Measurements from ENCODE around the gene ATF6.
"Not testable (repeated sequence)": the region's sequence is repeated elsewhere in the genome, so short reads cannot be mapped to it uniquely, and the experiment has no call there.

ATF6 gene

DNA sequence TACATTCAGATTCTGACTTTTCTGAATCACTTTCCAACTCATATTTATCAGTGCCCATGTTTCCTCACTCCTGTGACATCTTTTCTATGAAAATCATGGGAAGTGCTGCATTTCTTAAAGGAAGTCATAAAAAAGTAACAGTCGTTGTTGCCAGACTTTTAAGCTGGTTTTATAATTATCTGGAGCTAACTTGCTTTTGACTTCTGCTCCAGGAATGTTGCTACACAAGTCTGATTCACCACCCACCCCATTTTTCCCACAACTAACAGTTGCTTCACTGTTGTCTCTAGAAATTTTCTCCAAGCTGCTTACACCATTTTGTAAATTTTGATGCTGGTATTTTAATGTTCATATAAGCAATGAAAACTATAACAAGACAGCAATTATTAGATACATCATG, 32.6 kb upstream of the ATF6 start:
- peak; percentile 73 for DNase-seq (ENCODE audit: low read depth, low spot score)

DNA sequence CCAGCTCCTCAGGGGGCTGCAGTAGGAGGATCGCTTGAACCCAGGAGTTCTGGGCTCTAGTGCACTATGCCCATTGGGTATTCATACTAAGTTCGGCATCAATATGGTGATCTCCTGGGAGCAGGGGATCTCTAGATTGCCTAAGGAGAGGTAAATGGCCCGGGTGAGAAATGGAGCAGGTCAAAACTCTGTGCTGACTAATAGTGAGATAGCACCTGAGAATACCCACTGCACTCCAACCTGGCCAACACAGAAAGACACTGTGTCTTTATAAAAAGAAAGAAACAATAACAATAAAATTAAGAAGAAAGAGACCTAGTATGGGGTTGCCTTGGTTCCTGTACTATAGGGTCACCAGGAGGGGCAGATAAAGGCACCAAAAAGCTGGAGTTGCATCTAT, 30.3 kb upstream of the ATF6 start:
- DNase-seq (ENCODE audit: low read depth, low spot score): no peak

DNA sequence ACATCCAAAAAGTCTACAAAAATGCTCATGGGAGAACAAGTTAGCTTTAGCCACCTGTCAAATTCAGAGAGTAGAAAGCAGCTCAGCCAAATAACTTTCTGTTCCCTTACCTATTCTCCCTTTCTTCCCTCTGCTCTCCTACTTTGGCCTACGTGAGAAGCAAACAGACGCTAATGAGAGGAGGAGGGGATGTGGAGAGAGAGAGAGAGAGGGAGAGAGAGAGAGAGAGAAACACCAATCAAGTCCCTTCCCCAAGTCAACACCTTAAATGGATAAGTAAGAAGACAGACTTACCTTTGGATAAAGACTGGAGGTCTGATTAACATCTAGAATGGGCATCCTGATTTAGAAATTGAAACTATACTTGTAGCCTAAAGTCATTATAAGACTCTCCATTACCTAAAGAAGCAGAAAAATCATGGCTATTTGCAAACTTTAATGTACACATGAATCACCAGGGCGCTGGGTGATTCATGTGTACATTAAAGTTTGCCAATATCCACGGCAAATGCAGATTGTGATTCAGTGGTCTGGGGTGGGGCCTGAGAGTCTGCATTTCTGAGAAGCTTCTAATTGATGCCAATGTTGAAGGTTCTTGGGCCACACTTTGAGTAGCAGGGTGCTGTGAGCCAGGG, 29.7 kb upstream of the ATF6 start:
- no peak for DNase-seq (ENCODE audit: low read depth, low spot score)

DNA sequence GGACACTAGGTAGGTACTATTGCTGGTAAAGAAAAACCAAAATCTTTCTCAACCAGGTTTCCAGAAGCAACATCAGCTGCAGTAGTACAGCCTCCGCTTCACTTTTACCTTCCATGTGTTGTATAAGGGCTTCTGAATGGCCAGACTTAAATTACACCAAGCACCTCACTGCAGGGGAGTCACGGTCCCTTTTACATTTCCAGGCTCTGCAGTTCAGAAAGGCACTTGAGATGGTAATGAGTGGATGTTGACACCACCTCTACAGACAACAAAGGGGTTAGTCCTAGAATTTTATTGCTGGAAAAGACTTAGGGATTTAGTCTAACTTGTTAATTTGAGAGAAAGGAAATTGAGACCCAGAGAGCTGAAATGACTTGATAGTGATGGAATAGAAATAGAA, 28.5 kb upstream of the ATF6 start:
- no peak for DNase-seq (ENCODE audit: low read depth, low spot score)

DNA sequence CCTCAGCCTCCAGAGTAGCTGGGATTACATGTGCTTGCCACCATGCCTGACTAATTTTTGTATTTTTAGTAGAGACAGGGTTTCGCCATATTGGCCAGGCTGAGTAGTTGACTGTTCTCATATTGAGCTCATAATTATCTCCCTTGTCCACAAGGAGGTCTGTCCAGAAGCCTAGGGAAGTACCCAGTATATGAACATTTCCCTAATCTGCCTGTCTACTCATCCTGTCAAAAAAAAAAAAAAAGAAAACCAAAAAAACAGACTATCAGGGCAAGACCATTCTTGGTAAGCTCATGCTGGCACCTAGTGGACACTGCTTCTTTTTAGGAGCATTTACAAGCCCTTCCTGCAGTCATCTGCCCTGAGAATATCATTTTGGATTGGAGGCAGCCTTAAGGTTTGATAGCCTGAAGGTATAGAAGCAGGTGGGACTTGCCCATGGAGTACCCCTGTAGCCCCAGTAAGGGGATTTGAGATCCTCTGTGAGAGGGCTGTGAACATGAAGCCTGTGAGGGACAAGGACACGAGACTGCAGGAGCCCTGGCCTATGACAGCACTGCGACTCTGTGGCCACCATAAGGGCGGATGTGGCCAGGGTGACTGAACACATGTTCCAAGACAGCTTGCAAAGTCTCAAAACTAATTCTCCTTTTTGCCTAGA, 27.4 kb upstream of the ATF6 start:
- peak; percentile 57 for DNase-seq (ENCODE audit: low read depth, low spot score)

DNA sequence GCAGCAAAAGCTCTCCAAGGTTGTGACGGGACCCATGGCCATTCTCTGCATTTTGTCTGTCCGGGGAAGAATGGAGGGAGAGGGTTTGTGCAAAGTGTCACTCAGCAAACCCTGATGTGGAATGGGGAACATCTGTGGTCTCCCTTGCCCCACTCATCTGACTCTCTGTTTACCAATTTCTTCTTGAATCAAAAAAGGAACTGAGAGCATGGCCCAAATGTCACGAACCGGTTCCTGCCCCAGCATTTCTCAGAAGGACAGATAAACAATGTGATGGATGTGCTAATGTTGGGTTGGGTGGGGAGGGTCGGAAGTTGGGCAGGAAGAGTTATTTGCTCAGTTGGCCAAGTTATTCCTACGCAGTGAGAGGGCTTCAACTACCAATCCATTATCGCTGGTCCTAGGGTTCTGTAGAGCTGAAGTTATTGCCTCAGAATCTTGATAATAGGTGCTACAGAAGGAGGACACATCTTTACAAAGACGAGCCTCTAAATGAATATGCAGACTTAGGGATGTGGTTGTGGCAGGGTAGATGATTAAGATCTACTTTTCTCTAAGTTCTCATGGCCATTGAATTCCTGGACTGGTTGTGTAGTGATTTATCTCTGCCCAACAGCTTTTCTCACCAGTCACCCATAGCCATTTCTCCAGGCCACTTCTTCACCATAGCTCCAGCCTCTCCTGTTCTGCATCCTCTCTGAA, 26.1 kb upstream of the ATF6 start:
- no peak for DNase-seq (ENCODE audit: low read depth, low spot score)

DNA sequence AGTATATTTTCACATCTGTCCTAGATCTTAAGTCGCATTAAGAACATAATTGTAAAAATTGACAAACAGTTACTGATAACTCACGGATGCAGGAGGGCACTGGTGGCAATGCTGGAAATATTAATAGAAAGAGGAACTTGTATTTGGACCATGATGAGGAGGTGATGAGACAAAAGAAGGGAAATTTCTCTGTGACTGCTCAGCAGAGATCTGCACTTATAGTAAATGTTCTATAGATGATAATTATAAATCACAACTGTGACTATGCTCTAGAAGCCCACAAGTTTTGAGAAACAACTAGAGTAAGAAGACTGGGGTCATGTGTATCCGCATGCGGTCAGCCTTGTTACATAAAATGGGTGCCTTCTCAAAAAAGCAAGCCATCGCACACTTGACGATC, 25.2 kb upstream of the ATF6 start:
- DNase-seq (ENCODE audit: low read depth, low spot score): no peak

DNA sequence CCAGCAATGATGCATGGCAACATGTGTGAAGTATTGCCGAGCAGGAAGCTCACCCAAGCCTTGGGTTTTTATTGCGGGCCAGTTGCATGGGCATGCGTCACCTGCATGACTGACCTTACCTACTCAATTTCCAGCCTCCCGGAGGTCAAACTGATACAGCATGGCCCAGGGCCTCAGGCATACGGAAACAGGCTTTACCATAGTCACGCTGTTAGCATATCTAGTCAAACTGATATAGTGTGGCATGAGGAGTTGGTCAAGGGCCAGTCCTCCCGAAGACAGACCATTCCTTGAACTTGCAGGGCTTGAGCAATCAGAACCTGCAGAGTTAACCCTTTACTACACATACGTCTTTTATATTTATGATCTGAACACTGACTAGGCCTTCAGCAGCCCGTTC, 22.9 kb upstream of the ATF6 start:
- DNase-seq (ENCODE audit: low read depth, low spot score): no peak

DNA sequence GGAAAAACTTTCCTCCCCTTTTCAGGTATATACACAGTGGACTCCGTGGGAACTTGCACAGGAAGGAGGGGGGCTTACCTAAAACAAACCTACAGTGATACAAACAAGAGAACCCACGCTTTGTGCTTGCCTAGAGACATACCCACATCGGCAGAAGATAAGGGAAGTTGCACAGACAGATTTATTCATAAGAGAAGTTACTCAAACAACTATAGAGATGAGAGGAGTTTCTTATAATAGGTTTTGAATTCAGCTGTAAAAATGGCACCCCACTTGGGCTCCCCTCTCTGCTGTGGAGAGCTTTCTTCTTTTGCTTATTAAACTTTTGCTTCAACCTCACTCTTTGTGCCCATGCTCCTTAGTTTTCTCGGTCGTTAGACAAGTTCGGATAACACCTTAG, 18.3 kb upstream of the ATF6 start:
- no peak for DNase-seq (ENCODE audit: low read depth, low spot score)

DNA sequence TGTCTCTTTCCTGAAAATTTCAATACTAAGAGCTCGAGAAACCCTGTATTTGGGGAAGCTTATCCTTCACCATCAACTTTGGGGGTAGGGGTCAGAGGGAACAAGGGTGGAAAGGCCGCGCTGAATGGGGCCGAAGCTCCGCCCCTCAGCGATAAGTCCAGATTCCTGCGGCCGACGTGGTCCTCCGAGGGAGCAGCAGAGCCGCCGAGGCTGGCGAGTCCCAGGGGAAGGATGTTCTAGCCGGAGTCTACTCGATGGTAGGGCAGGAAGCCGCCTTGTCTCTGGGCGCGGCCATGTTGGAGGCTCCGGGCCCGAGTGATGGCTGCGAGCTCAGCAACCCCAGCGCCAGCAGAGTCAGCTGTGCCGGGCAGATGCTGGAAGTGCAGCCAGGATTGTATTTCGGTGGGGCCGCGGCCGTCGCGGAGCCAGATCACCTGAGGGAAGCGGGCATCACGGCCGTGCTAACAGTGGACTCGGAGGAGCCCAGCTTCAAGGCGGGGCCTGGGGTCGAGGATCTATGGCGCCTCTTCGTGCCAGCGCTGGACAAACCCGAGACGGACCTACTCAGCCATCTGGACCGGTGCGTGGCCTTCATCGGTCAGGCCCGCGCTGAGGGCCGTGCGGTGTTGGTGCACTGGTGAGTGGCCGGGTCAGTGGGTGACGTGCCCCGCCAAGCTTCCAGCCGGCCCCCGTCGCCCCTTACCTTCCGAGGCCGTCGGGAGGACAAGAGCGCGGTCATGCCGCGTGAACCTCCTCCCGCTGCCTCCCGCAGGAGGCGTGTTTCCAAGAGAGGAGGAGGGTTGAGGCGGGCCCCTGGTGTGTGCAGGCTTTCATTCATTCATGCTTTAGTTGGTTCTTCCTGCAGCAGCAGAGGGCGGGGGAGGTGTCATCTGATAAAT, 16.4 kb upstream of the ATF6 start, which contains the start of gene DUSP12:
Gene DUSP12, plus strand, starts transcription at position 278 of the 899 bp plus-strand sequence. Its CDS starts 16 bp downstream, at position 294.
- DNase-seq (ENCODE audit: low read depth, low spot score): peak; percentile 98

DNA sequence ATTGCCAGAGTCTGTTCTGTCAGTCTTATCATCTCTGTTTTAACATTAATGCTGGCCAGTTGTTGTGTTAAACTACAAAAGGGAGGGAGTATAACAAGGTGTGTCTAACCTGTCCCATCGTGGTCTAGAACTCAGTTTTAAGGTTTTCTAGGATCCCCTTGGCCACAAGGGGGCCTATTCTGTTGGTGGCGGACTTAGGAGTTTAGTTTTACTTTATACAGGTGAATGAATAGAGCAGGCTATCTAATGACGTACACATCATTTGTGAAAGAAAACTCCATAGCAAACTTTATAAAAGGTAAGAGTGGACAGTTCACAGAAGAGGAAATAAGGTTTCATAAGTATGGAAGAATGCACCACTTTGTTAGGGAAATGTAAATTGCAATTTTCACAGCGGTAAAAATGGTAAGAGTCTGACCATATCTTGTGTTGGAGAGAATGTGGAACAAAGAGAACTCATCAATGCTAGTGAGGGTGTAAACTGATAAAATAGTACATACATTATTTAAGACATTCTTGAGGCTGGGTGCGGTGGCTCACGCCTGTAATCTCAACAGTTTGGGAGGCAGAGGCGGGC, 2.5 kb upstream of the ATF6 start:
- DNase-seq (ENCODE audit: low read depth, low spot score): peak; percentile 22

DNA sequence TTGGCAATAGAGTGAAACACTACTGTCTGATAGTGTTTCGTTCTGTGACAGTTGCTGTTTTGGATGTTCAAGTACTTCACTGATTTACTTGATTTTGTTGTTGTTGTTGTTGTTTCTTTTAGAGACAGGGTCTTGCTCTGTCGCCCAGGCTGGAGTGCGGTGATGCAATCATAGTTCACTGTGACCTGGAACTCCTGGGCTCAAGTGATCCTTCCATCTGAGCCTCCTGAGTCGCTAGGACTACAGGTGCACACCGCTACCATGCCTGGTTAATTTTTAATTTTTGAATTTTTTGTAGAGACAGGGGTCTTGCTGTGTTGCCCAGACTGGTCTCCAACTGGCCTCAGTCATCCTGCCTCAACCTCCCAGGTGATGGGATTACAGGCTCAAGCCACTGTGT, 2.3 kb downstream of the ATF6 start:
- DNase-seq (ENCODE audit: low read depth, low spot score): no peak

DNA sequence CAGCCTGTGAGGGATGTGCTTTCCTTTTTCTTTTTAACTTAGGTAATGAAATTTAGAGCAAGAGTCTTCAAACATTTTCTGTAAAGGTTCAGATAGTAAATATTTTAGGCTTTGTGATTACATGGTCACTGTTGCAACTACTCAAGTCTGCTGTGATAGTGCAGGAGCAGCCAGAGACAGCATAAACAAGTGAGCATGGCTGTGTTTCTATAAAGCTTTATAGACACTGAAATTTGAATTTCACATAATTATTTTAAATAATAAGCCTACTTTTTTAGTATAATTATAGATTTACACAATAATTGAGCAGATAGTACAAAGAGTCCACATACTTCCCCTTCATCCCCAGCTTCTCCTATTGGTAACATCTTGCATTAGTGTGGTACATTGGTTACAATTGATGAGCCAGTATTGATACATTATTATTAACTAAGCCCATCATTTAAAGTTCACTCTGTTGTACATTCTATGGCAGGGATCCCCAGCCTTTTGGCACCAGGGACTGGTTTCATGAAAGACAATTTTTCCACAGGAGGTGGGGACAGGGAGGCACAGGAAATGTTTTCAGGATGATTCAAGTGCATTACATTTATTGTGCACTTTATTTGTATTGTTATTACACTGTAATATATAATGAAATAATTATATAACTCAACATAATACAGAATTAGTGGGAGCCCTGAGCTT, 3.0 kb downstream of the ATF6 start:
- no peak for DNase-seq (ENCODE audit: low read depth, low spot score)

DNA sequence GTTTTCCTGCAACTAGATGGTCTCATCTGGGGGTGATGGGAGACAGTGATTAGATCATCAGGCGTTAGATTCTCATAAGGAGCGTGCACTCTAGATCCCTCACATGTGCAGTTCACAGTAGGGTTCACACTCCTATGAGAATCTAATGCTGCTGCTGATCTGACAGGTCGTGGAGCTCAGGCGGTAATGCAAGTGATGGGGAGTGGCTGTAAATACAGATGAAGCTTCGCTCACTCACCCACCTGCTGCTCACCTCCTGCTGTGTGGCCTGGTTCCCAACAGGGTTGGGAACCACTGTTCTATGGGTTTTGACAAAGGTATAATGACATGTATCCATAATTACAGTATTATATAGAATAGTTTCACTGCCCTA, 3.5 kb downstream of the ATF6 start:
- not testable (repeated sequence) for DNase-seq (ENCODE audit: low read depth, low spot score)

DNA sequence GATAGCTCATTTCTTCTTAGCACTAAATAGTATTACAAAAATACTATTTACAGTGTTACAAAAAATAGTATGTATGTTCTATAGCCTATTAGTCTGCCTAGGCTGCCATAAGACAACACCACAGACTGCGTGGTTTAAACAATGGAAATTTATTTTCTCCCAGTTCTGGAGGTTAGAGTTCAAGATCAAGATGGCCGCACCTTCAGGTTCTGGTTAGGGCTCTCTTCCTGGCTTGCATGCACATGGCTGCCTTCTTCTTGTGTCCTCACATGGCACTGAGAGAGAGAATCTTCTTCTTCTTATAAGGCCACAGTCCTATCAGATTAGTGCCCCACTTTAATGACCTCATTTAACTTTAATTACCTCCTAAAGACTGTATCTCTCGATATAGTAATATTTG, 4.1 kb downstream of the ATF6 start:
- no peak for DNase-seq (ENCODE audit: low read depth, low spot score)

DNA sequence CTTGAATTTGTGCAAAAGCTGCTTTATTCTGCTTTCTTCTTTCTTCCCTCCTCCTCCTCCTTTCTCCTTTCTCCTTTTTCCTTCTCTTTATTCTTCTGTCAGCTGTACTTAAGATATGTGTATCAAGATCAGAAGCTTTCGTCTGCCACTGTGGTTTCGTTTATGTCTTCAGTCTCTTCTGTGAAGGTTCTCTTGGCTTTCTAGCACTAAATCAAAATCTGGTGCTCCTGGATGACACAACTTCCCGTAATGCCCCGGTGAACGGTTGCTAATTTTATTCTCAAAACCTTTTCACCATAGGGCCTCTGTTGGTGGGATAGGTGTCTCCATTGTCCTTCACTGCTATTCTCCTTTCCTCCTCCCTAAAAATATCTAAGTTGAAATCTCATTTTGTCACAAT, 5.0 kb downstream of the ATF6 start:
- no peak for DNase-seq (ENCODE audit: low read depth, low spot score)

DNA sequence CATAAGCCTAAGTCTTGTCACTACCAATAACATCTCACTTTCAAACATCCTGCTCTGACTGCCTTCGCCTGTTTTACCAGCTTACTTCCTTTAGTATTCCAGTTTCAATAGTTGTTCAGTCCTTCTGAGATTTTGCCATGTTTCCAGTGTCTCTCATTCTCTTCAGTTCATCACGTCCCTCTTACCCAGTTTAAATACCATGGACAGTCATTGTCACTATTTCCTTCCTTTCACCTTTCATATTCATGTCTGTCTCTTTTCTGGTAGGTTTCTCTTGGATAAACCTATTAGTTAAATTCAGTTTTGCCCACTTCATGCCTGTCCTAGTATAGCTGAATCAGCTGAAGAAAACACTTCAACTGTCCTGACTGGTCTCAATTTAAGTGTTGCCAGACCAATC, 5.9 kb downstream of the ATF6 start:
- no peak for DNase-seq (ENCODE audit: low read depth, low spot score)

DNA sequence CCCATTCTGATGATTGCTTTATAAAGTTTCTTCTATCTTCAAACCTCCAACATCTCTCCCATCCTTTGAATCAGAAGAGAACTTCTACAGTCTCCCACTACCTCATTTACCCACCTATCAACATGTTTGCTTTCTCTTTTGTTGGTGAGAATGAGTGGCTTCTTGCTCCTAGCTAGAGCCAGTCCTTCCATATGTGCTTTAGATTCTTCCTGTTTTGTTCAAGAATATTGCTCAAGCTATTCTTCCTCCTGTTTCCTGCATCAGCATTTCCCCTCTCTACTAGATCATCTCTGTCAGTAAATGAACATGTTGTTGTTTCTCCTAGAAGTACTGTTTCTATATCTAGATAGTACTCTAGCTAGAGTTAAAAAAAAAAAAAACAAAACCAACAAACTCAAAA, 6.3 kb downstream of the ATF6 start:
- no peak for DNase-seq (ENCODE audit: low read depth, low spot score)

DNA sequence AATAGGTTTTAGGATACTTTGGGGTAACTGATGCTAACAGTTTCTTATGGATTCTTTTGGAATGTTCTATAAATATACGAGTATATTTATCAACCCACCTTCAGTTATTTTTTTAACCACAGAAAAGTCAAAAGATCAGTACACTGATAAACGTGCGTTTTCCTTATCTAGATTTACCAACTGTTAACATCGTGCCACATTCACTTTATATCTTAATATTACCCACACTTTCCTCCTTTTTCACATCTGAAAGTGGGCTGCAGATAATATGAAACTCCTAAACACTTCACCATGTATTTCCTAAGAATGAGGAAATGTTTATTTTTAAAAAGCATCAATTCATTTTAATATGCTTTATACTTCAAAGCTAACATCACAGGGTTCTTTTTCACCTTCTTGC, 7.7 kb downstream of the ATF6 start:
- DNase-seq (ENCODE audit: low read depth, low spot score): no peak

DNA sequence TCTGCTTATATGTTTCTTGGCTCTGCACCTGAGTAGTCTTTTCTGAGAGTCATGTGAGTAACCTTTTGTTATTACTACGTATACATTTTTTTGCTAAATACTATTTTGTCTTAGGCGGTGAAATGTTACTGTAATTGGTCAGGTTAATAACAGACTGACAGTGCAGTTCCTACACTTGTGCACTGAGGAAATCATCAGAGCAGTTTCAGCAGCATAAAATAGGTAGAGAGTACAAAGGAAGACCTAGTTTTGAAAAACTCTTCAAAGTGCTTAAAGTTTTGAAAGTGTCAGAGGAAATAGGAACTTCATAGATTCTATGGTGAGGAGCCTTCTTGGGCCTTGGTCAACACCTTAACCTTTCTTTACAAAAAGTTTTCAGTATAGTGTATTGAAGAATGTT, 11.1 kb downstream of the ATF6 start:
- no peak for DNase-seq (ENCODE audit: low read depth, low spot score)

DNA sequence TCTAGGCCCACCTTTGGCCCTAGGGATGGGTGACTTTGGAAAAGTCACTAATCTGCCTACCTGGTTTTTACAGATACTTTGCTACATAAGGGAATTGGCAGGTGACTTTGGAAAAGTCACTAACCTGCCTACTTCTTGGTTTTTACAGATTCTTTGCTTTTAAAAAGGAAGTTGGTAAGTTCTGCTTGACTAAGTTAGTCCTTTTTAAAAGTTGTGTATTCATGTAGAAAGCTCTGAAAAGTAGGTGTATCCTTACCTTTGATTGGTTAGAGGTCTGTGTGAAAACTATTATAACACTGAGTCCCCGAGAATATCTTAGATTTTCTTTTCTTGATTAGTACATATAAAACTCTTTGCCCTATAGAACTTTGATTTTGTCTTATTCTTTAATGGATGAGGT, 12.4 kb downstream of the ATF6 start:
- DNase-seq (ENCODE audit: low read depth, low spot score): no peak
